Measurements from ENCODE around the gene NAA60.

DNA sequence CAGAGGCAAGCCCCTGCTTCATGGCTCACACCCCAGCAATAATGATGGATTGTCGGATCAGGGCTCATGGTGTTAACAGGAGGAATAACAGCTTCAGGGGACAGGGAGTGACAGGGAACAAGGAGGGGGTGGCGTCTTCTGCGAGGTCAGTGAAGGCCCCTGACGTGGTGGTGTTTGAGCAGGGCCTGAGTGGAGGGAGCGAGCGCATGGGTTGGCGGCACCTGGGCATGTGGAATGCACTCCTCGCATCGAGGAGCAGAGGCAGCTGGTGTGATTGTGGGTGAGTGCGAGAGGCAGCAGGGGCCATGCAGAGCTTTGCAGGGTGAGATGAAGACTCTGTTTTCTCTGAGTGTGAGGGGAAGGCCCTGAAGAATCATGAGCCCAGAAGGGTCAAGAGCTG, 90.6 kb downstream of the NAA60 start:
- TF ChIP-seq, protein P1, sequence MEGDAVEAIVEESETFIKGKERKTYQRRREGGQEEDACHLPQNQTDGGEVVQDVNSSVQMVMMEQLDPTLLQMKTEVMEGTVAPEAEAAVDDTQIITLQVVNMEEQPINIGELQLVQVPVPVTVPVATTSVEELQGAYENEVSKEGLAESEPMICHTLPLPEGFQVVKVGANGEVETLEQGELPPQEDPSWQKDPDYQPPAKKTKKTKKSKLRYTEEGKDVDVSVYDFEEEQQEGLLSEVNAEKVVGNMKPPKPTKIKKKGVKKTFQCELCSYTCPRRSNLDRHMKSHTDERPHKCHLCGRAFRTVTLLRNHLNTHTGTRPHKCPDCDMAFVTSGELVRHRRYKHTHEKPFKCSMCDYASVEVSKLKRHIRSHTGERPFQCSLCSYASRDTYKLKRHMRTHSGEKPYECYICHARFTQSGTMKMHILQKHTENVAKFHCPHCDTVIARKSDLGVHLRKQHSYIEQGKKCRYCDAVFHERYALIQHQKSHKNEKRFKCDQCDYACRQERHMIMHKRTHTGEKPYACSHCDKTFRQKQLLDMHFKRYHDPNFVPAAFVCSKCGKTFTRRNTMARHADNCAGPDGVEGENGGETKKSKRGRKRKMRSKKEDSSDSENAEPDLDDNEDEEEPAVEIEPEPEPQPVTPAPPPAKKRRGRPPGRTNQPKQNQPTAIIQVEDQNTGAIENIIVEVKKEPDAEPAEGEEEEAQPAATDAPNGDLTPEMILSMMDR (conservative IDR thresholded peaks at IDR 0.05; ENCODE audit: low read length) = no peak
- no peak for TF ChIP-seq EZH2phosphoT487 (IDR thresholded peaks at IDR 0.05; ENCODE audit: borderline replicate concordance)

All from Loucy (cell line).